Measurements from ENCODE around the gene HSDL2. TPM values are rescaled to one million over a fixed set of nuclear protein-coding genes. Genes with fewer than 3 reads are reported as not detected.
A peak's percentile ranks its signal among the peaks of the same experiment; 100 is the strongest.

HSDL2 gene
- total RNA-seq, 8 experiments from 2014 or later = 17.3 to 58.8 (median 30.7) TPM

DNA sequence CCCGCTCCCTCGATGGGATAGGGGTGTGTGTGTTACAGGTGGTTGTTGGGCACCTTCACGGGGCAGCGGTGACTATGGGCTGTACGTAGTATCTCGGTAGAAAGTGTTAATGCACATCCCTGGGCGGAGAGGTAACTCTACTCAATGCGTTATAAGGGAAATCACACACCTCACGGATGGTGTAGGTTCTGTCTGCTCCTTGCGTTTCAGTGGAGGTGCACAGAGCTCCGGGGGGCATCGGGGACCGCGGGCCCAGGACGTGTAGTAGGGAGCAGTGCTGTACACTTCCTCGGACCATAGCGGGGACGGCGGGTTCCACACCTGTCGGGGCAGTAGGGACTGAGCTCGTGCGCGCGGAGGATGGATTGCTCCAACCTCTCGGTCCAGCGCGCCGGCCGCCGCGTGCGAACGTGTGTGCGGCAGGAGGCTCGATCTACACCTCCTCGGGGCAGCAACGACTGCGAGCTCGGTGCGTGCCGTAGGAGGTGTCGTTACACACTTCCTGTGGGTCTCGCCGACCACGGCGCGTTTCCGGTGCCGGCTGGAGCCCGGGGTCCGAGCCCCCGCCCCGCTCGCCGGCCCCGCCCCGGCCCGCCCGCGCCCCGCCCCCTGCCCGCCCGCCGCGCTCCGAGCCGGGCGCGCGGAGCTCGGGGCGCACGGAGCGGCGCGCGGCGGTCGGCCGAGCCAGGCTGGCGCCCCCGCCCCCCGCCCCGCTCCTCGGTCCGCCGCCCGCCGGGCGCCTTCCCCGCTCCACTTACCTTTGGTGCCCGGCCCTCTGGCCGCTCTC is 106.5 kb downstream of the HSDL2 start, which contains the start of gene KIAA1958:
Gene KIAA1958, plus strand, starts transcription at position 607 of the 787 bp plus-strand sequence. CDS start 87,254 bp downstream, outside the sequence.
- Histone ChIP-seq H3K4me1 (replicated peaks in 1 of 2) (peaks cover 4 to 11% of the 10 kb centered on the region in 2 donors), H3K4me3 (peak within 1 kb of the TSS; percentile 85 to 98 (median 96)), H3K27ac (peak within 1 kb of the TSS; percentile 94 to 95)
- peak; percentile 82 to 92 (median 89) for ATAC-seq (replicated peaks in 6 of 8)
- in situ Hi-C loops (cut with MboI; ENCODE audit: low pct_unique_long_range_greater_than_20kb in 2 of 9, low sequenced_read_pairs in 9 of 9, unreplicated experiment in 9 of 9) = no loop called here
- WGBS, 10 experiments = 0 to 7% (median 0%) methylated on average over 1 to 15 of the region's 93 CpGs; no CpG with 5 or more reads in 4 of the 10 experiments

DNA sequence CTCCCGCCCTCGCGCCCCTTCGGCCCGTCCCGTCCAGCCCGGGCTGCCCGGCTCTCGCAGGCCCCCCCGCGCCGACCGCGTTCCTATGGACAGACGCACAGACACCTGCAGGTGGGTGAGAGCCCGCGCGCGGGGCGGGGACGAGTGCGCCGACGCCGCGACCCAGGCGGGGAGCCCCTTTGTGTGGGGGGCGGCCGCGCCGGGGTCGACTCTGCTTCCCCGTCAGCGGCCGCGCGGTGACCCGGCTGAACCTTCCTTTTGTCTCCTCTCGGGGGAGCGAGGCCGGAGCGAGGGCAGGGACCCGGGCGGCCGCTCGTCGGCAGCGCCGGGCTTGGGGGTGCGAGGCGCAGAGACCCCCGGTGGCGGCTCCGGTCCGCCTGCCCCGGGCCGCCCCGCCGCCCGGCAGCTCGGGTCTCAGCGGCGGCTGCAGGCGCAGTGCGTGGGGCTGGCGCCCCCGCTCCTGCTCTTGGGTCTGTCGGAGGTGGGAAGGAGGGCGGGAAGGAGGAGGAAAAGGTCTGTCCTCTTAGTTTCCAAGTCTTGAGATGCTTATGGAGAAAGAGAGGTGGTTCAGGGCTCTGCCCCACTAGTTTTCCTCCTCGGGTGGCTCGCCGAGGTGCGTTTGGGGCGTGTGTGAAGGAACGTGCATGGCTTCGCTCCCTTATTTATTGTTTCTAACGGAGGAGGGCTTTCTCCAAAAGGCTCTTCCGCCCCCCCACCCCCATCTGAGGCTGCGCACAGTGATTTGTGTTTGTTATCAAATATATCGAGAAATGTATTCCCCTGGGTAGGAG is 107.3 kb downstream of the HSDL2 start:
- peak overlapping the region; percentile 85 to 98 (median 96) for H3K4me3 ChIP-seq
- 0 to 7% (median 0%) methylated on average over 1 to 13 of the region's 80 CpGs; no CpG with 5 or more reads in 3 of the 10 experiments for WGBS, 10 experiments
- H3K4me1 ChIP-seq (replicated peaks in 1 of 2) = peaks cover 4 to 11% of the 10 kb centered on the region in 2 donors
- ATAC-seq (replicated peaks in 6 of 8) = peak; percentile 12 to 52 (median 38)
- peak overlapping the region; percentile 94 to 95 for H3K27ac ChIP-seq
- in situ Hi-C loops (cut with MboI; ENCODE audit: low pct_unique_long_range_greater_than_20kb in 2 of 9, low sequenced_read_pairs in 9 of 9, unreplicated experiment in 9 of 9) = no loop called here

GRCh38 chr9:112487799-112488340 is 108.0 kb downstream of the HSDL2 start:
- Histone ChIP-seq H3K4me1 (replicated peaks in 1 of 2) (peaks cover 4 to 11% of the 10 kb centered on the region in 2 donors), H3K4me3 (peak overlapping the region; percentile 85 to 98 (median 96)), H3K27ac (peak overlapping the region; percentile 94 to 95)
- WGBS, 10 experiments = 0 to 25% (median 4%) methylated on average over 4 to 10 of the region's 11 CpGs; no CpG with 5 or more reads in 2 of the 10 experiments
- in situ Hi-C loops (cut with MboI; ENCODE audit: low pct_unique_long_range_greater_than_20kb in 2 of 9, low sequenced_read_pairs in 9 of 9, unreplicated experiment in 9 of 9) = no loop called here
- no peak for ATAC-seq (replicated peaks in 6 of 8)

GRCh38 chr9:112489039-112489546 is 109.2 kb downstream of the HSDL2 start:
- Histone ChIP-seq H3K27ac (peak overlapping the region in 1 of 2 donors; percentile 45), H3K4me3 (peak overlapping the region; percentile 85 to 98 (median 96)), H3K4me1 (replicated peaks in 1 of 2) (peaks cover 4 to 11% of the 10 kb centered on the region in 2 donors)
- ATAC-seq (replicated peaks in 6 of 8) = no peak
- in situ Hi-C loops (cut with MboI; ENCODE audit: low pct_unique_long_range_greater_than_20kb in 2 of 9, low sequenced_read_pairs in 9 of 9, unreplicated experiment in 9 of 9) = no loop called here
- WGBS, 10 experiments = 0 to 91% (median 4%) methylated on average over 1 to 5 of the region's 5 CpGs; no CpG with 5 or more reads in 2 of the 10 experiments

- peak overlapping the region; percentile 11 to 48 for H3K27ac ChIP-seq
- ATAC-seq (replicated peaks in 6 of 8) = peak in 5 of 8 experiments; percentile 4 to 53 (median 31)
- H3K4me3 ChIP-seq = peak overlapping the region; percentile 85 to 98 (median 96)
- 0 to 46% (median 5%) methylated on average over 1 to 4 of the region's 4 CpGs for WGBS, 10 experiments
- in situ Hi-C loops (cut with MboI; ENCODE audit: low pct_unique_long_range_greater_than_20kb in 2 of 9, low sequenced_read_pairs in 9 of 9, unreplicated experiment in 9 of 9) = no loop called here
- peaks cover 4 to 11% of the 10 kb centered on the region in 2 donors for H3K4me1 ChIP-seq (replicated peaks in 1 of 2)
Measured at GRCh38 chr9:112489876-112490666, 110.2 kb downstream of the HSDL2 start.

- 0 to 100% (median 46%) methylated on average over 1 of the region's 1 CpG; no CpG with 5 or more reads in 2 of the 10 experiments for WGBS, 10 experiments
- in situ Hi-C loops (cut with MboI; ENCODE audit: low pct_unique_long_range_greater_than_20kb in 2 of 9, low sequenced_read_pairs in 9 of 9, unreplicated experiment in 9 of 9) = no loop called here
- Histone ChIP-seq H3K27ac (no peak overlapping the region), H3K4me1 (replicated peaks in 1 of 2) (peaks cover 7 to 8% of the 10 kb centered on the region in 2 donors), H3K4me3 (no peak overlapping the region)
- ATAC-seq (replicated peaks in 6 of 8) = peak in 3 of 8 experiments; percentile 51 to 67 (median 62)
Measured at GRCh38 chr9:112493393-112494137, 113.7 kb downstream of the HSDL2 start.

- WGBS, 10 experiments = 84 to 100% (median 100%) methylated on average over 1 of the region's 1 CpG; no CpG with 5 or more reads in 1 of the 10 experiments
- H3K4me3 ChIP-seq = no peak overlapping the region
- H3K27ac ChIP-seq = no peak overlapping the region
Measured at GRCh38 chr9:112494153-112494552, 114.2 kb downstream of the HSDL2 start.

DNA sequence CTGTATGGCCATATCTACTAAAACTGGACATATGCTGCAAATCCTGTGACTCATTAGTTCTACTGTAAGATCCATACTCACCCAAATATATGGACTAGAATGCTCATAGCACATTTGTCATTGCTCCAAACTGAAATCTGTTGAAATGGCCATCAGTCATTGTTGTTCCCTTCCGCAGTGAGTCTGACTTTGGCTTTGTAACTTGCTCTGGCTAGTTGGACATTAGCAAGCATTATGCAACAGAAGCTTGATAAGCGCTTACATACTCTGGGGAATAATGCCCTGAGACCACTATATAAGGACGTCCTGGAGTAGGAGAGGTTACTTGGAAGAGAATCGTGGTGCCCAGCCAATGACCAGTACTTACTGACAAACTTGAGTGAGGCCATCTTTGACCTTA is 115.7 kb downstream of the HSDL2 start:
- WGBS, 10 experiments = 4 to 100% (median 82%) methylated on average over 1 to 4 of the region's 4 CpGs; no CpG with 5 or more reads in 2 of the 10 experiments
- no peak overlapping the region for H3K27ac ChIP-seq
- peaks cover 4 to 8% of the 10 kb centered on the region in 2 donors for H3K4me1 ChIP-seq (replicated peaks in 1 of 2)
- no peak for ATAC-seq (replicated peaks in 6 of 8)
- in situ Hi-C loops (cut with MboI; ENCODE audit: low pct_unique_long_range_greater_than_20kb in 2 of 9, low sequenced_read_pairs in 9 of 9, unreplicated experiment in 9 of 9) = no loop called here
- no peak overlapping the region for H3K4me3 ChIP-seq

More at GRCh38 chr9:112494153-112494552, 114.2 kb downstream of the HSDL2 start:
- H3K4me1 ChIP-seq (replicated peaks in 1 of 2) = peaks cover 7 to 8% of the 10 kb centered on the region in 2 donors
- no peak for ATAC-seq (replicated peaks in 6 of 8)
- in situ Hi-C loops (cut with MboI; ENCODE audit: low pct_unique_long_range_greater_than_20kb in 2 of 9, low sequenced_read_pairs in 9 of 9, unreplicated experiment in 9 of 9) = no loop called here

DNA sequence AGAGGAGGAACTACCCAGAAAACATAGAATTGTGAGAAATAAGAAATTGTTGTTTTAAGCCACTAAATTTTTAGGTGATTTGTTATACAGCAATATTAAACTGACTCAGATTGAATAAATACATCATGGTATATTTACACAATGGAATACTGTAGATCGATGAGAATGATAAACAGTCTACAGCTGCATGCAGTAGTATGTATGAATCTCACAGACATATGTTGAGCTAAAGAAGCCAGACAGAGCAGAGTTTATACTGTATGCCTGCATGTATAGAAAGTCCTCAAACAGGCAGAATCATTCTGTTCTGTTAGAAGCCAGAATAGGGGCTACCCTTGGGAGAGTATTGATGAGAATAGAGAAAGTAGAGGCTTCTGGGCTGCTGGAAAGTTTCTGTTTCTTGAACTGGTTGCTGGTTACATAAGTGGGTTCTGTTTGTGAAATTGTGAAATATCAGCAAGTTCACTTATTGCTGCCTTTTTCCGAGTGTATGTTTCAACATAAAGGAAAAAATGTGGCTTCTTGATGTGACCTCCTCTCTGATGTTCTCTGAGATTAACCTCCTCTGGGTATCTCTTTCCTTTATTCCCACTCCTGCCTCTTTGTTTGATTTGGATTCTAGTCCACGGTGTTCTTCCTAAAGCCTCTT is 116.3 kb downstream of the HSDL2 start:
- WGBS, 10 experiments = 33 to 100% (median 80%) methylated on average over 1 to 3 of the region's 3 CpGs
- ATAC-seq (replicated peaks in 6 of 8) = peak in 1 of 8 experiments; percentile 21
- Histone ChIP-seq H3K4me3 (no peak overlapping the region), H3K4me1 (replicated peaks in 1 of 2) (peaks cover 0 to 3% of the 10 kb centered on the region in 2 donors), H3K27ac (no peak overlapping the region)
- in situ Hi-C loops (cut with MboI; ENCODE audit: low pct_unique_long_range_greater_than_20kb in 2 of 9, low sequenced_read_pairs in 9 of 9, unreplicated experiment in 9 of 9) = no loop called here

DNA sequence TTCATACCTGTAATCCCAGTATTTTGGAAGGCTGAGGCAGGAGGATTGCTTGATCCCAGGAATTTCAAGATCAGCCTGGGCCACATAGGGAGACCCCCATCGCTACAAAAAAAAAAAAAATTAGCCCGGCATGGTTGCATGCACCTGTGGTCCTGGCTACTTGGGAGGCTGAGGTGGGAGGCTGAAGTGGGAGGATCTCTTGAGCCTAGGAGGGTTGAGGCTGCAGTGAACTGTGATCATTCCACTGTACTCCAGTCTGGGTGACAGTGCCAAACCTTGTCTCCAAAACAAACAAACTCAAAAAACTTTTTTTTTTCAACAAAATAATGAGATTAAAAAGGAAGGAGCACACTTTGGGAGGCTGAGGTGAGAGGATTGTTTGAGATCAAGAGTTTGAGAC is 120.9 kb downstream of the HSDL2 start:
- Histone ChIP-seq H3K4me1 (replicated peaks in 1 of 2) (peaks cover 0 to 3% of the 10 kb centered on the region in 2 donors), H3K4me3 (no peak overlapping the region), H3K27ac (no peak overlapping the region)
- in situ Hi-C loops (cut with MboI; ENCODE audit: low pct_unique_long_range_greater_than_20kb in 2 of 9, low sequenced_read_pairs in 9 of 9, unreplicated experiment in 9 of 9) = no loop called here
- ATAC-seq (replicated peaks in 6 of 8) = no peak
- WGBS, 10 experiments = 80 to 100% (median 100%) methylated on average over 1 to 2 of the region's 2 CpGs; no CpG with 5 or more reads in 4 of the 10 experiments

GRCh38 chr9:112501287-112501686 is 121.4 kb downstream of the HSDL2 start:
- Histone ChIP-seq H3K4me3 (no peak overlapping the region), H3K4me1 (replicated peaks in 1 of 2) (peaks cover 0 to 3% of the 10 kb centered on the region in 2 donors), H3K27ac (no peak overlapping the region)
- no peak for ATAC-seq (replicated peaks in 6 of 8)
- in situ Hi-C loops (cut with MboI; ENCODE audit: low pct_unique_long_range_greater_than_20kb in 2 of 9, low sequenced_read_pairs in 9 of 9, unreplicated experiment in 9 of 9) = no loop called here
- 88 to 100% (median 94%) methylated on average over 1 to 8 of the region's 8 CpGs; no CpG with 5 or more reads in 1 of the 10 experiments for WGBS, 10 experiments

All from motor neuron (in vitro differentiated cells).